Activated T-helper 1 cell treated with anti-CD3 and anti-CD28 coated beads, Interleukin-2, amount 50 U/mL, for 16 hours (primary cell): ENCODE results near the gene PARP6.

ENCODE experiments used
- DNase-seq, 2 donors: peaks; one replicate each; pipeline ENCODE4 v3.0.0-alpha.2; 2020; ENCODE audit warnings: low read depth in 1 of 2, low spot score in 1 of 2

PARP6 gene

DNA sequence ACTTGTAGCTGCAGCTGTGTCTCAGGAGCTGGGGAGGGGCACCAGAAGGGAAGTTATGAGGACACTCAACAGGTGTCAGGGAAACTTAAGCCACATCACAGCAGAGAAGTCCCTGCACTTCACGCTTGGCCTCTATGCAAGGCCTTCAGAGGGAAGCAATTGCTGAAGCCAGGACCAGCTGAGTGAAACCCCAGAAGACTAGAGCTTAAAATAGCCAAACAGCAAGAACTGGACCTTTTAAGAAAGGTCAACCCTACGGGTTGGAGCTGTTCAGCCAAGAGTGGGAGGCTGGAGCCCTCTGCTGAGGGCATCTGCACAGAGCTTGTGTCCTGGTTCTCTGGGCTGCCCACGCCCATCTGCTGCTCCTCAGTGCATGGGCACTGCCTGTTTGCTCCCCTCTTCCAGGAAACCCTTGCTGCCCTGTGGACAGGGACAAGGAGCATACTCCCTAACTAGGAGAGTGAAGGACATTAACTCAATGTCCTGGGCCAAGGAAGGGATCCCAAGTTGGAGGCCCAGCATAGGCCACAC is 70.9 kb downstream of the PARP6 start:
- DNase-seq: no peak

DNA sequence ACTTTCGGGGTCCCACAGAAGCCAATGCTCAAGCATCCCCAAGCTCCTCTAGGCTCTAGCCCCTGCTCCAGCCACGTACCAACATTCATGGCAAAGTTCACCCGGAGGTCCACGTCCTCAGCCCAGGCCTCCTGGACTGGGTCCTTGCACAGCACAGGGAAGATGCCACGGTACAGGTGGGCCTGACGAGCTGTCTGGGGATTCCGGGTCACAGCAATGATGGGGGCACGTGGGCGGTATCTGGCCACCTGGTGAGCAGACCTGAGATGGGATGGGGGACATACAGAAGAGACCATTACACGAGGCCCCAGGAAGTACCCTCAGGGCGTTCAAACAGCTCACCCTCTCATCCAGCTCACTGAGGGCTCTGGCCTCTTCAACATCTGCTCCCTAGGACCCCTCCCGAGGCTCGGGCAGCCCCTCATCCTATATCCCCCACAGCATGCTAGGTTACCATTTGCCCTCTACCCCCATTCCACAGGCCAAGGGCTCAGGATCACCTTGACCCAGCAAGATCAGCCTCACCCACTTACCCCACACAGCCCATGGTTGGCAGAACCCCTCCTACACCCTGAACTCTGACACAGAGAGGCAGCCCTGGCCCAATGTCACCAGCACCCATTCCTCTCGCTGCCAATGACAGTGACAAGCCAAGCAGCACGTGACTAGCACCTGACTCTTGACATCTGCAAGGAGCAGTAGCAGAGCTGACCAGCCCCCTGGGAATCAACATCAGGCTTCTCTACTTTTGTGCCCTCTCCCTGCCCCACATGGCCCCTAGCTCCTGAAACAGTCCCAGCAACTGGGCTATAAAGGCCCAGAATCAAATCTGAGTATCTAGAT is 71.7 kb downstream of the PARP6 start:
- DNase-seq: no peak

DNA sequence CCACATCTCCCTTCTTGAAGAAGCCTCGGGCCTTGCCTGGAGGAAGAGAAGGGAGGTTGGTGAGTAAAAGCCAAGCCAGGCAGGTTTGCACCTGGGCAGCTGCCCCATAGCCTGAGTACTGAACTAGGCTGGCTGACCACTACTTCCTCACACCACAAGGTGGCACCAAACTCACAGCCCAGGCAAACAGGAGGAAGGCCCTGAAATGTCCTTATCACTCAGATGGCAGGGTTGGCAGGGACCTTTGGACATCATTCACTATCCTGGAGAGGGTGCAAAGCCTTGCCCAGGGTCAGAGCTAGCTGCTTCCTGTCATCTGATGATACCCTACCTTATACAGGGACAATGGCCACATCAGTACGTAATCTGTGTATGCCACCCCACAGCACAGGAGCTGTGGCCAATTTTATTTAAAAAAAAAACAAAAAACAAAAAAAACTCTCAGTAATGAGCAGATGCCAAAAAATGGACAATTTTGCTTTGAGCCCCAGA is 72.6 kb downstream of the PARP6 start:
- DNase-seq: peak; percentile 50 to 53

DNA sequence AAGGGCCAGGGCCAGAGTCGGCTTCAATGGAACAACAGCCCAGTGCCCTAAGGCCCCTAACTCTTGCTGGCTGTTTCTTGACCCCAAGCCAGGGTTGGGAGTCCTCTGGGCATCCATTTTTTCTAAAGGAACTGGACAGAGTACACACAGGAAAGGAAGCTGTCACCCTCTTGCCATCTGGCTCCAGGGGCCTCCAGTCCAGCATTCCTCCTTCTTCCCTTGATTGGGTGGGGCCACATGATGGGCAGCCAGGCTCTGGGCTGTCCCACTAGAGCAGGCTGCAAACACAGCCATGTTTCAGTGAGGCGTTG is 73.2 kb downstream of the PARP6 start:
- no peak for DNase-seq

DNA sequence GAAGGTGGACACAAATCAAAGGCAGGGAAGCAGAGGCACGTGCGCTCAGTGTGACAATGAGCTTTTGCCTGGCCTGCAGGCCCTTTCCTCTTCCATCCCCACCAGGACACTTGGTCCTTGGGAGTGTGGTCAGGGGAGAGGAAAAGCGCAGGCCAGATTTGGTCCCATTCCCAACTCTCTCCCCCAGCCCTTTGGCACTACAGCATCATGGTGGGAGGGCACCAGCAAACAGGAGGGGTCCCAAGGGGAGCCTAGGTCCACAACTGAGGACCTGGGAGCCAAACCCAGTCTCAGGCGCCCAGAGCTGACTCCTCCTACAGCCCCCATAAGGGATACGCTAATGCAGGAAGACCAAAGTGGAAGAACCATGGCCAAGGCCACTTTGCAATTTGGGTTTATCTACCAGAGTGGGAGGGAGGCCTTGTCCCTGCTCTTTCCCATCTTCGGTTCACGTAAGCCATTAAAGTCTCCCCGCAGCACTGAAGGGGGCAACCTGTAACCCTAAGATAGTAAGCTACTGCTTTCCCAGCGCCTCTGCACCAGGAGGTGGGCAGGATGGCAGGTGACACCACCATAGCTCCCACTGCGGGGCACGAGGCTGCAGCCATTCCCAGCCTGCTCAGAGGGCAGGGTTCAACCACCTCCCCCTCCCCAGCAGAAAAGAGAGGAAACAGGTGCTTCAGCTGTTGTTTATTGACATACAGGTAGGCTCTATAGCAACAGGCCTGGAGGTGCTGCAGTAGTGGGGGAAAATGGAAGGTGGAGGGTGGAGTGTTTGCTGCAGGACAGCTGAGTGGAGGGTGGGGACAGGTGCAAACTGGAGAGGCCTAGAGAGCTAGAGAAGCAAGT is 73.8 kb downstream of the PARP6 start:
- DNase-seq: no peak

DNA sequence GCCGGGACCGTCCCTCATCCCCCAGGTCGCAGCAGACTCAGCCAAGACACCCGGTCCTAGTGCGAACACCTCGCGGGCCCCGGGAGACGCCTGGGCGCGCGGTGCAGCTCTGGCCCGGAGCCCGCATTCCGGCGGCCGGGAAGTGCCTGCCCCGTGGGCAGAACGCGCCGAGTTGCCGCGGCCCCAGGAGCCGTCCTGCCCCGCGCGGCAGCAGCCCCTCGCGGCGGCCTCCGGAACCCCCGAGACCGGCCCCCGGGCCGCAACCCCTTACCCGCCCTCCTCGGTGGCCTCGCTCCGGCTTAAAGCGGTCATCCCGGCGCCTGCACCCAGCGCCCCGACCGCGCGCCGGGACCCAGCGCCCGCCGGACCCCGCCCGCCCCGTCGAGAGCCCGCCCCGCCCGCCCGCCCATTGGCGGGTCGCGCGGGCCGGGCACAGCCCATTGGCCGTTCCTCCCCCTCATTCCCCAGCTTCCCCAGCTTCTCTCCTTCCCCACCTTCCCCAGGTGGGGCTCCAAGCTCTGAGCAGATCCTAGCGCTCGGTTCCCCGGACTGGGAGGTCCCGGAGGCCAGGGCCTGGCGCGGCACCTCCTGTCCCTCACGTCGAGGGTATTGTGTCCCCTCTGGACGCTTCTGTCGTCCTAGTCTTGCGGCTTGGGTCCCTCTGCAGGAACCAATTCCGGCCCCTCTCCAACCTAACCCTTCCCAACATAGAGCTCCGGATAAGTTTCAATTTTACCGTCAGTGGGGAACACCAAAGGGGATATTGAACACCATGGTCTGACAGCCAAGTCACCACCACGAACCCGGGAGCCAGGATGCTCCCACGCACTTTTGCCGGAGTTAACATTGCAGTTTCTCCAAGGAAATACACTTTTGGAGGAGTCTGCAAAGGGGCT is 74.6 kb downstream of the PARP6 start, which contains the start of gene GRAMD2A:
GRAMD2A (minus strand) TSS at position 328 of the 896 bp plus-strand sequence.
- no peak for DNase-seq

DNA sequence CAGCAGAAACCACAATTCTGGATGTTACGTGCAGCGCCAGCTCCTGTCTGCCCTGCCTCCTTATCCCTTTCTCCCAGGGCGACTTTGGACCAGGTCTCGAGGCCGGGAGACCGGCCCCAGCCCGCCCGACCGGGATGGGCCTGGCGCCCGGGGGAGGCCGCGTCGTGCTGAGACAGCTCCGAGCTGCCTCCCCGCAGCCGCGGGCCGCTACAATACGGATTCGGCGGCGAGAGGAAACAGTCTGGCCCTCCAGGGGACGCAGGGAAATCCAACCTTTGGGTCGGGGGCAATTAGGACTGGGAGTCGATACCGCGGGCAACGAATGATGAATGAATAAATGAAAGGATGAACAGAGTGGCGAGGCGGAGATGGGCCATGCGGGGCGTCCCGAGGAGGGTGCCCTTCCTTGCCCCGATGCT is 75.3 kb downstream of the PARP6 start:
- DNase-seq: no peak

DNA sequence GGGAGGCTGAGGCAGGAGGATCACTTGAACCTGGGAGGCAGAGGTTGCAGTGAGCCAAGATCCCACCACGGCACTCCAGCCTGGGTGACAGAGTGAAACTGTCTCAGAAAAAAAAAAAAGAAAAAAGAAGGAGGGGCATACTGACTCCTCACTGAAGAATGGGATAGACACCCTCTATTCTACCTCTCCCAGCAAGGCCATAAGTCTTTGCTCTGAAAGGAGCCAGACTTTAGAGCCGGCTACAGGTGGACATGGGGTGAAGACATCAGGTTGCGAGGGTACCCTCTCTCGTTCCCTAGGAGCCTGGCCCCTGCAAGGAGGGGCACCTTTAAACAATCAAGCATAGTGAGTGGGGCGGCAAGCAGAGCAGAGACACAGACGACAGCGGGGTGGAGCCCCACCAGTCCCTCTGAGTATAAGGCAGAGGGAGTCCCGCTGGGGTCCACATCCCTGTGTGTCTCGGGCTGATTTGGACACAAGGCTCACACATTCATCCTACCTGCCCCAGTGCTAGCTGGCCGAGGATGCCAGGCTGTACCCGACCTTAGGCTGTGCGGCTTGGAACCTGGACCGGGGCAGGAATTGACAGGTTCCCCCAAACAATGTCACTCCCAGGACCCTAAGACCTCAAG is 75.8 kb downstream of the PARP6 start:
- DNase-seq: no peak

DNA sequence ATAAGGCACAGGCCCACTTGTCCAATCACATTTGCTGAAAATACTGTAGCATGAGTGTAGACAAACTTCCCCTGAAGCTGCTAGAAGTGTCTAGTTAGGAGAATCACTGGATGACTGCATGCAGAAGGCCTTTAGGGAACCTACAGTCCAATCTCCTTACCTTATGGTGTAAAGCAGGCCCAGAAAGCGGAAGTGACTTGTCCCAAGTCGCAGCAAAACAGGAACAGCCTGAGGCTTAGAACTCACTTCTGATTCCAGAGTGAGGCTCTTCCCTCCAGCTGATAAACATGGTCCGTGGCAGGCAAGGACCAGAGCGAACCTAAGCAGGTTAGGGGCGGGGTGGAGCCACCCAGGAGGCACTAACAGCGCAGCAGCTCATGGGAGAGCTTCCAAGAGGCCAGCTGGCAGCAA is 77.2 kb downstream of the PARP6 start:
- no peak for DNase-seq

DNA sequence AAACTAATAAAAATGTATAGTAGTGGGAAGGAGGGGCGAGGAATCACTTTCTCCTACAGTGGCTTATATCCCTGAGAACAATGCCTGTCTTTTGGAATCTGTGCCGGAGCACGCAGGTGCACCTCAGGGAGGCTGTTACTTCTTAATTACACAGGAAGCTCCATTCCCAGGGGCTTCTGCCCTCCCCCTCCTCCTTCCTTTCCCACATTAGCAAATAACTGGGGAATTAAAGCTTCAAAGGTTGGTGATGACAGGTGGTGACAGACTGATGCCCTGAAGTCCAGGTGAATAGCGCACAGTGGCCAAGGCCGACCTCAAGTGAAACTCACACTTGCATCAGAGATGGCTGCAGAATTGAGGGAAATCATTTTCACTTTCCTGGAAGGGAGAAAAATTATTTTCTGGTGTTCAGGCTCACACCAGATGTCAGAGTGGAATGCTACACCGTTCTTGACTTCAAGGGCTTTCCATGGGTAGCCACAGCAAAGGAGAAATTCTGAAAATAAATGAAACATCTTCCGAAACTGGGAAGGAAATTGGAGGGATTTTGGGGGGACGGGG is 78.4 kb downstream of the PARP6 start:
- no peak for DNase-seq

DNA sequence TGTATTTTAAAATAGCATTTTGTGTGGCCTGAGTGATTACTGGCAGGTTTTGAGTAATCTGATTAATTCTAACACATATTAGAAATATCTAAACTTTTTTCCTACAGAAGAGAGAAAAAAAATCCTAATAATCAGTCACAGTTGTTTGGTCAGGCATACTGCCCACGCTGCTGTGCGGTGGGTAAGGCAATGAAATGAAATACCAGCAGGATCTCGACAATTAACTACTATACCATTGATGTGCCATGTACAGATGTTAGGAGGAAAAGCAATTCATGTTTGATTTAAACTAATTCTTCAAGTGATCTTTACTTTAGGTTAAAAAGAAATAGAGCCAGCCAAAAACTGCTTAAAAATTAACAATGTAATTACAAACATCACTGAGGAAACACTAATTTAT is 79.9 kb downstream of the PARP6 start:
- no peak for DNase-seq
